Stimulated activated CD8-positive, alpha-beta memory T cell treated with anti-CD3 and anti-CD28 coated beads, Interleukin-7, amount 100 ng/mL, for 24 hours (primary cell): ENCODE measurements around the gene SLFN13.
"Not testable (repeated sequence)": the region's sequence is repeated elsewhere in the genome, so short reads cannot be mapped to it uniquely, and the experiment has no call there.

Experiments used
- DNase-seq: peaks from one replicate; pipeline ENCODE4 v3.0.0-alpha.2; 2020; ENCODE audit warnings: low read depth

Gene SLFN13, protein sequence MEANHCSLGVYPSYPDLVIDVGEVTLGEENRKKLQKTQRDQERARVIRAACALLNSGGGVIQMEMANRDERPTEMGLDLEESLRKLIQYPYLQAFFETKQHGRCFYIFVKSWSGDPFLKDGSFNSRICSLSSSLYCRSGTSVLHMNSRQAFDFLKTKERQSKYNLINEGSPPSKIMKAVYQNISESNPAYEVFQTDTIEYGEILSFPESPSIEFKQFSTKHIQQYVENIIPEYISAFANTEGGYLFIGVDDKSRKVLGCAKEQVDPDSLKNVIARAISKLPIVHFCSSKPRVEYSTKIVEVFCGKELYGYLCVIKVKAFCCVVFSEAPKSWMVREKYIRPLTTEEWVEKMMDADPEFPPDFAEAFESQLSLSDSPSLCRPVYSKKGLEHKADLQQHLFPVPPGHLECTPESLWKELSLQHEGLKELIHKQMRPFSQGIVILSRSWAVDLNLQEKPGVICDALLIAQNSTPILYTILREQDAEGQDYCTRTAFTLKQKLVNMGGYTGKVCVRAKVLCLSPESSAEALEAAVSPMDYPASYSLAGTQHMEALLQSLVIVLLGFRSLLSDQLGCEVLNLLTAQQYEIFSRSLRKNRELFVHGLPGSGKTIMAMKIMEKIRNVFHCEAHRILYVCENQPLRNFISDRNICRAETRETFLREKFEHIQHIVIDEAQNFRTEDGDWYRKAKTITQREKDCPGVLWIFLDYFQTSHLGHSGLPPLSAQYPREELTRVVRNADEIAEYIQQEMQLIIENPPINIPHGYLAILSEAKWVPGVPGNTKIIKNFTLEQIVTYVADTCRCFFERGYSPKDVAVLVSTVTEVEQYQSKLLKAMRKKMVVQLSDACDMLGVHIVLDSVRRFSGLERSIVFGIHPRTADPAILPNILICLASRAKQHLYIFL

DNA sequence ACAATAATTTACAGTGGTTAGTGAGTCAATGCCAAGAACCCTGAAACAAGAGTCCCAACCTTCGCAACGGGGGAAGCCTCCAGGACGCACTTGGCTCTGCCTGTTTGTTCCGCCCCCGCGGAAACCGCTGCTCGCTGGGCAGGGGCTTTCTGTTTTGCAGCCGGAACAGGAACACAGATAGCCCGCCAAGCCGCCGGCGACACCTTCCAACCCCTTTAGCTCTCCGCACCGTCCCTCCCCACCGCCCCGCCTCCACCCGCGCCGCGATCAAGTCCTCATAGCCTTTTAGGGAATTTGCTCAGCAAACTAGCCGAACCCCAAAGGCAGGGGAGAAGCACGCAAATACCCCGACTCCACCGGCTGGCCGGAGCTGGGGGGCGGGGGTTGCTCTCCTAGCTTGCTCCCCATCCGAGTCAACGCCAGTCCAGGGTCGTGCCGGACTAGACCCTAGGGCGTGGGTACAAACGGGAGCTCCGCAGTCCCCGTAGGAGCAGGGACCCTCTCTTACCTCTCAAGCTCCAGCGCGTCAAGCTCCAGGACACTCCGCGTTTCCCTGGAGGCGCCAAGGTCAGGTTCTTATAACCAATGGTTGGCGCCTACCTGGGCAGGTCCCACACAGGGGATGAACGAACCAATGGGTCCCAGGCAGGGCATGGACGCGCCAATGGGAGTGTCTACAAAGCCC lies at the start of gene SLFN13:
Gene SLFN13 (minus strand): TSS at position 553 of the 685 bp plus-strand sequence. CDS start 3,086 bp downstream, outside the sequence.
- DNase-seq: peak; percentile 80

DNA sequence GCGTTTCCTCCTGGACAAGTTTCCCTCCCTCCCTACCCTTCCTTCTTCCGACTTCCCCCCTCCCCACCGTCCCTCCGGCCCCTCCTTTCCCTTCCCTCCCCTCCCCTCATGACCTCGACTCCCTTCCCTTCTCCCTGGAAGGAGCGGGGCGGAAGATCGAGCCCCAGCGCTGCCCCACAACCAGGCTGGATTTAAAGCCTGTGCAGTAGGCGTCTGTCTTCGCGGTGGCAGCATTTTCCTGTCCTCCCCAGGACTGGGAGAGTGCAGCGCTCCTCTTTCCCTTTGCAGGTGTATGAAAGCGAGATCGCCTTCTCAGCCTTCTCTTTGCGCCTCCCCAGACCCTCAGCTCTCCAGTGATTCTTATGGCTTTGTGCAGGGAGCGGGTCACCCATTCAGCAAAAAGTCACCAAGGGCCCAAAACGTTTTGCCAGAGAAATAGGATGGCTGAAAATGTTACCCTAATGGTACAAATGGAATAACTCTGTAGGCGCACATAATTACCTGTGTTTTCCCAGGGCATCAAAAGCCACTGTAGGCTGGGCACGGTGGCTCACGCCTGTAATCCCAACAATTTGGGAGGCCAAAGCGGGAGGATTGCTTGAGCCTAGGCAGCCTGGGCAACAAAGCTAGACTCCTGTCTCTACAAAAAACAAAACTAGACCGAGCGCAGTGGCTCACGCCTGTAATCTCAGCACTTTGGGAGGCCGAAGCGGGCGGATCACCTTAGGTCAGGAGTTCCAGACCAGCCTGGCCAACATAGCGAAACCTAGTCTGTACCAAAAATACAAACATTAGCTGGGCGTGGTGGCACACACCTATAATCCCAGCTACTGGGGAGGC lies 48.1 kb upstream of the SLFN13 start:
- no peak for DNase-seq

DNA sequence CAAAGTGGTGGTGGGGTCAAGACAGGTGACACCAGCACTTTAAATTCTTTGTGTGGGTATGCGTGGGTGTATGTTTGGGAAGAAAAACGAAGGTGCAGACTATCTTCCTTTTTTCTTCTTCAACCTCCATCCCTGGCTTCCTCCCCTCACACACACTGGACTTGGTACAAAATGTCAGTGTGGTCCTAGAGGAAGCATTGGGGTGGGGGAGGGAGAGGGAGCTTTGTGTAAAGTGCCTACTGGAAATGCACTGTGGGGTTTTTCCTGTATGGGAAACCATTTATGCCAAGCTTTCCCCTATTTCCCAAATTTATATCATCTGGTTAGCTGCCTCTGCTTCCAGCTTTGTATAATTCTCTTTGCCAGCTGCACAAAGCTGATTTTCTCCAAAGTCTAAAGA lies 44.5 kb upstream of the SLFN13 start:
- no peak for DNase-seq

DNA sequence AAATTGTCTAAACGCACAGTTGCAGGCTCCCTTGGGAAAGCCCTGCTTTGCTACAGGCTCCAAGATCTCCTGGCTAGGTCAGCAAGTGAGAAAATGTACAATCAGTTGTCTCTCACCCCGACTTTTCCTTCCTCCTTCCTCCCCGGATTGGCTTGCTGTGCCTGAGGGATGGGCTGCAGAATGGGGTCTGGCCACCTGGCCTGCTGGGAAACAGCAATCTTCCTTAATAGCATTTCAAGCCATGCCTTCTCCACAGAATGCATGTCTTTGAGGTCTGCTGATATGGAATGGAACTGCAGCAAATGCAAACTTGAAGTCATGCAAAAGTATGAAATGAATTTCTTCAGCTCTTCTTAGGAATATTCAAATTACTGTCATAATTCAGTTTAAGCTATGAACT lies 42.9 kb upstream of the SLFN13 start:
- DNase-seq: no peak

DNA sequence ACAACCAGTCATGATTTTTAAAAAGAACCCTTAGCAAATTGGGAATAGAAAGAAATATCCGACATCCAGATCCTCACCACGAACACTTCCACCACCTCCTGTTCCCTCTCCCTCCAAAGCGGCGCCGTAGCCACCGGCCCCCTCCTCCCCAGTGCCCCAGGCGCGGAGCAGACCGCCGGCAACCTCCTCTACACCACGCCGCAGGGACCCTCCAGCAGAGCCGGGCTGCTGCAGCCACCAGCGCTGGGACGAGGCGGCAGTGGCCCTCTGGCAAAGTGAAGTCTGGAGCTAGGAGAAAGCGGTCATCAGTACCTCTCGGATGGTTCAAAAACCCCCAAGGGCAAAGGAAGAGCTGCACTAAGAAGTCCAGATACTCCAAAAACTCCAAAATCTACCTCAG lies 41.4 kb upstream of the SLFN13 start:
- DNase-seq: no peak

DNA sequence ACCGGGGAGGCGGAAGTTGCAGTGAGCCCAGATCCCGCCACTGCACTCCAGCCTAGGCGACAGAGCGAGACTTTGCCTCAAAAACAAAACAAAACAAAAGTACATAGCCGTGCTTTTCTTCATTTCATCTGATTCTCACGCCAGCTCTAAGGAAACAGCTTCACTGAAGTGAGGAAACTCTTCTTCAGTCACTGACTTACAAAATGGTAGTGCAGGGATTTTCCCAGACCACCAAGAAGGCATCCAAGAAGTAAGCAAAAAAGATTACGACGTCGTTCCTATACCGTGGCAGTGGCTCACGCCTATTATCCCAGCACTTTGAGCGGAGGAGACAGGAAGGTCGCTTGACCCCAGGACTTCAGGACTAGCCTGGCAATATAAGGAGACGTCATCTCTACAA lies 40.4 kb upstream of the SLFN13 start:
- no peak for DNase-seq

DNA sequence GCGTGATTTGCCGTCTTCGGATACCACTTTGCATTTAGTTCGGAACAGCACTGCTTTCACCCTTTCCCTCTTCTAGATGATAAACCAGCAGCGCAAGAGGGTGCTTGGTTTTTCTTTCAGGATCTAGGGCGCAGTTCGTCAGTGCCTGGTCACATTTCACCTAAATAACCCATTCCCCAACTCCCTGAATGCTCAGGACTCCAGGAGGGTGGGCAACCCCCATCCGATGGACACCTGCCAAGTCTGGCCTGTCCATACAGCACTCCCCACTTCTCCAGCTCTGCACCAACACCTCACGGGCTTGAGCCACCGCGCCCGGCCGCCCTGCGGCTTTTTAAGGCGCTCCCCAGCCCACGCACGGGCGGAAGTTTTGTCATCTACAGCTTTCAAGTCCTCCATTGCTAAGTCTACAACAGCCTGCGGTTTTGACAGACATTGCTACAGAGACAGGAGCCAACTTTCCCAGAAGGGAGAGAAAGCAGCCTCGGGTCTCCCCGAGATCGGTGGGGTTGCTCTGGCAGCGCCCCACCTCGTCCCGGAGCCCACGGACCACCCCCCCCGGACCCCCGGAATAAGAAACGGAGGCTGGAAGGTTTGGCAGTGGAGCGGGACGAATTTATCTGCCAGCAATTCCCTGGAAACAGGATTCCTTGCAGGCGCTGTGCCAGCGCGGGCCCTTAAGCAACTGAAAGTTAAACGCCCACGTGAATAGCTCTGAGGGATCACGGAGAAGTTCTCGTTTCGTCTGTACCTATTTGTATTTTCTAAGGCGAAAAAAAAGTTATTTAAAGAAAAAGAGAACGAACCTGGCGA lies 38.6 kb upstream of the SLFN13 start:
- DNase-seq: peak; percentile 71

DNA sequence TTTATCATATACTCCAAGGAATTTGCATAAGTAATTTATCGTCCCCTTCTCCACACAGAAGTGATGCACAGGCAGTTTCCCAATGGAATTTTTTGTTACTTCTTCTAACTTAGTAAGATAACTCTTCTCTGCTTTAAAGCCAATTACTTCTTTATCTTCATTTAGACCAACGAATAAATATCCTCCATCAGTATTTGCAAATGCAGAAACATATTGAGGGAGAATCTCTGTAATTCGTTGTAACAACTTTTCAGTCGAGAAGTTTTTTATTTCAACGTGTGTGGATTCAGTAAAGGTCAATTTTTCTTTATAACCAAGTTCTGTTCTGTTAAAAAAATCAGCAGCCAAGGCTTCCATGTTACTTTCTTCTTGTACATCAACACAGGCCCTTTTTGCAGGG lies 30.7 kb upstream of the SLFN13 start:
- no peak for DNase-seq

DNA sequence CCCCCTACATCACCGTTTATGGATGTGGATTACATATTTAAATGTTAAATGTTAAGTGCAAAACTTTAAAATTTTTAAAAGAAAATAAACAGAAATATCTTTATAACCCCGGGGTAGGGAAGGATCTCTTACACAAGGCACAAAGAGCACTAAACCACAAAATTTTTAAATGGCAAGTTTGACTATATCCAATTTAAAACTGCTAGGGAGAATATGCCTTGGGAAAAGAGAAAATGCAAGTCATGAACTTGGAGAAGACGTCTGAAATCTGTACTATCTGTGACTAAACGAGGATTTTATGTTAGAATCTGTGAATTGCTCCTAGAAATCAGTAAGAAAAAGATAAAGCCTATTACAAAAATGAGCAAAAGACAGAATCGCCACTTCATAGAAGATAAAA lies 28.7 kb upstream of the SLFN13 start:
- DNase-seq: no peak

DNA sequence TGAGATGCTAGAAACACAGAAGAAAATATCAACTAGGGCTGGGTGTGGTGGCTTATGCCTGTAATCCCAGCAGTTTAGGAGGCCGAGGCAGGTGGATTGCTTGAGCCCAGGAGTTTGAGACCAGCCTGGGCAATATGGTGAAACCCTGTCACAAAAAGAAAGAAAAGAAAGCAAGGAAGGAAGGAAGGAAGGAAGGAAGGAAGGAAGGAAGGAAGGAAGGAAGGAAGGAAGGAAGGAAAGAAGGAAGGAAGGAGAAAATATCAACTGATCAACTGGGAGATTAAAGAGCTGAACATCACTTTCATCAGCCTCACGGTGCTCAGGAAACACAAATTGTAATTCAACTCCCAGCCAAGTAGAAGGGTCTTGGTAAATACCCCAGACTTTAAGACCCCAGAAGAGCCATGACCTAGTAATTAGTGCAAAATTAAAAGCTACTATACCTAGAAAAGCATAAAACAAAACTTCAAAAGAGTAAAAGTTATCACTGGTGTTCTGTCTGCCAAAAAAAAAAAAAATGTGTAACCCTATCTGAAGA lies 27.8 kb upstream of the SLFN13 start:
- no peak for DNase-seq

DNA sequence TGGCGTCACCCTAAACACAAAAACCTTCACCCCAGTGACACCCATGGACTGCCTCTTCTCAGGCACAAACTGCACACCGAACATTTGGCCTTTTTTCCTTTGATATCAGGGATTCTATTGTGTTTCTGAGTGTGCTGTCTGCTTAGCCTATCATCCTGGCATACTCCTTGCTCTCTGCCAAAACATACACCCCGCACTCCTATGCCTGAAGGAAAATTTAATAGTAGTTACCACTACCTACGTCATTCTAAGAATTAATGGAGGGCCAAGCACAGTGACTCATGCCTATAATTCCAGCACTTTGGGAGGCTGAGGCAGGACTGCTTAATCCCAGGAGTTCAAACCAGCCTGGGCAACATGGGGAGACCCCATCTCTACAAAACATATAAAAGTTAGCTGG lies 19.9 kb upstream of the SLFN13 start:
- DNase-seq: no peak

DNA sequence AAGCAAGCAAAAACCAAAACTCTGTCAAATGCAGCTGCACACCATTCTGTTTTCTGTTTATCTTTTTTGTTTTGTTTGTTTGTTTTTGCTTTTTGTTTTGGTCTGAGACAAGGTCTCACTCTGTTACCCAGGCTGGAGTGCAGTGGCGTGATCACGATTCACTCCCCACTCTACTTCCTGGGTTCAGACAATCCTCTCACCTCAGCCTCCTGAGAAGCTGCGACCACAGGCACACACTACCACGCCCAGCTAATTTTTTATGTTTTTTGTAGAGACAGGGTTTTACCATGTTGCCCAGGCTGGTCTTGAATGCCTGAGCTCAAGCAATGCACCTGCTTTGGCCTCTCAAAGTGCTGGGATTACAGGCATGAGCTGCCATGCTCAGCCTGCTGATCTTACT lies 19.3 kb upstream of the SLFN13 start:
- no peak for DNase-seq

DNA sequence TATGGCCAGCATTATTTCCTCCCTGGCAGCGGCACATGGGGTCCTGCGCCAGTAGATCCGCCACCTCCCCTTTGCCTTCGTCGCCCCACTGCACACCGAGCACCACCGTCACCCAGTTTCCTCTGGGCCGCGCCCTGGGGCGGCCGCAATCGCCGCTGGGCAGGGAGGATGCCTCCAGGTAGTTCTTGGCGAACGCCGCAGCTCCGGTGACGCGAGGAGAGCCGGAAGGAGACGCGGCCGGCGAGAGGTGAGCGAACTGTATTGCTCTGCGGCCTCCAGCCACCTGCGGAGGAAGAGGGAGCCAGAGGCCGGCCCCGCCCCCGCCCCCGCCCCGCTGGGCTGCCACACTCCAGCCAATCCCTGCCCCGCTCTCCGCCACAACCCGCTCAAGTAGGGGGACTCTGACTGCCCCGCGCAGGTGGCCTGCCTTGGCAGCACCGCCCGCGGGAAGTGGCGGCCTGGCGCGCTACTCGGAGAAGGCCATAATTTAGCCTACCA lies 11.8 kb upstream of the SLFN13 start:
- peak; percentile 20 for DNase-seq

DNA sequence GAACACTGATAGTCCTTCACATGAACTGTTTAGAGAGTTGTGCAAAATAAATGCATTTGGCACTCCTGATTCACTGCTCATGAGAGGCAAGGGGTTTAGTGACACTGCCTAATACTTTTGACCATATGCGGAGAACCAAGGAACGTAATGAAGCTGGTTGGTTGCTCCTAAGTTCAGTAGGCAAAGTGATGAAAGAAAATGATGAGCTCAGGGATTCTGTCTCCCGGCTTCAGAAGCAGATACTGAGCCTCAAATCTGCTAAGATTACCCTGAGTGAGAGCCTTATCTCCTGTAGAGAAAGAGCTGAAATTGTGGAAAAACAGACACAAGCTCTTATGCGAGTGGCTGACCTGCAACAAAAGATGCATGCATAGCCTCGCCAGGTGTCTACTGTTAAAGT lies 5.5 kb upstream of the SLFN13 start:
- not testable (repeated sequence) for DNase-seq

DNA sequence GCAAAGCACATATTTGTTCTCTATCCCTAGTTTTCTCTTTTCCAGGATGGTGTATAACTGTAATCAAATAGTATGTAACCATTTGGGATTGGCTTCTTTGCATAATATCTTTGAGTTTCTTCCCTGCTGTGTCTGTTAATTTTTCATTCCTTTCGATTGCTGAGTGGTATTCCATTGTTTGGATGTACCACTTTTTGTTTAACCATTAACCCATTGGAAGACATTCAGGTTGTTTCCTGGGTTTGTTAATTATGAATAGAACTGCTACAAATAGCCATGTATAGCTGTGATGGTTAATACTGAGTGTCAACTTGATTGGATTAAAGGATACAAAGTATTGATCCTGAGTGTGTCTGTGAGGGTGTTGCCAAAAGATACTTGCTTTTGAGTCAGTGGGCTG lies 4.6 kb upstream of the SLFN13 start:
- no peak for DNase-seq

DNA sequence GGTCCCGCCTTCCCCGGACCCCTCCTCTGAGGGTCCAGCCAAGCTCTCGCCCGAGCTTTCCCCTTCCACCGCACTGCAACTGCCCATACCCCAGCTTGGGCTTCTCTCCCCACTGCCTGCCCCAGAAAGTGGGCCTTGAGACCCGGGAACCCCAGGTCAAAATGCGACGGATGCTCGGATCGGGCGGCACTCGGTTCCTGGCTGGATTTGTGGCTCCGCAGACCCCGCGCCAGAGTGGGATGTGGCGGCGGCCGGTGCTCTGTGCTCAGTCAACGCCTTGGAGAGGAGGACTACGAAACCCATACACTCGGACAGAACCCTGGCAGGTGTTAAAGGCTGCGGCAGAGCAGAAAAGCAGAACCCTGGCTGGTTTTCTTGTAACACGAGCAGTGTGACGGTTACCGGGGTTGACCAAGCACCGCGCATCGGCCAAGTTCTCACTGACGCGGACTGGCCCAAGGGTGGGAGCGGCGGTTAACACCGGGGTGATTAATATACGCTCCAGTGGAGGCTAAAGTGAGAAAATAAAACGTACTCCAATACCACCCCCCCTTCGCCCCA lies 885 bp upstream of the SLFN13 start:
- DNase-seq: no peak

DNA sequence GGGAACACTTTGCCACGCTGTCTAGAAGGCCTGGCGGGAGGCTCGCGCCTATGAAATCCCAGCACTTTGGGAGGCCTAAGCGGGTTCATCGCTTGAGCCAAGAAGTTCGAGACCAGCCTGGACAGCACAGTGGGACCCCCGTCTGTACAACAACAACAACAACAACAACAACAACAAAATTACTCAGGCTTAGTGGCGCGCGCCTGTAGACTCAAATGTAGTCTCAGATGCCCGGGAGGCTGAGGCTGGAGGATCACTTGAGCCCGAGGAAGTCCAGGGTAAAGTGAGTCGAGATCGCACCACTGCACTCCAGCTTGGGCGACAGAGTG lies 297 bp upstream of the SLFN13 start:
- no peak for DNase-seq

DNA sequence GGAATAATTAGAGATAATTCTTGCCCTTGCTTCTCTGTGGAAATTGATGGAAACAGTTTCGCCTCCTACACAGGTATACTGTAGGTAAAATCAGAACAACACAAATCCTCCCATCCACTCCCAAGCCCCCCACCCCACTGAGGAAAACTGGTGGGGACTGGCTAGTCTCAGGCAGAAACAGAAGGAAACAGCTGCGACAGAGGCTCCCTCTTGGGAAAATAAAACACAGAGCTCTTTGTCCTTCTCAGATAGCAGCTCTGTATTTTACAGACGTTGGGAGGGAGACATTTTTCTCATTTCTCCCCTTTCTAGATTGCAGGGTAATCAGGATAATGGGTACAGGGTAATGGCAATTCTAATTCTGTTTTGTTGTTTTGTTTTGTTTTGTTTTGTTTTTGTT lies 1.1 kb downstream of the SLFN13 start:
- no peak for DNase-seq

DNA sequence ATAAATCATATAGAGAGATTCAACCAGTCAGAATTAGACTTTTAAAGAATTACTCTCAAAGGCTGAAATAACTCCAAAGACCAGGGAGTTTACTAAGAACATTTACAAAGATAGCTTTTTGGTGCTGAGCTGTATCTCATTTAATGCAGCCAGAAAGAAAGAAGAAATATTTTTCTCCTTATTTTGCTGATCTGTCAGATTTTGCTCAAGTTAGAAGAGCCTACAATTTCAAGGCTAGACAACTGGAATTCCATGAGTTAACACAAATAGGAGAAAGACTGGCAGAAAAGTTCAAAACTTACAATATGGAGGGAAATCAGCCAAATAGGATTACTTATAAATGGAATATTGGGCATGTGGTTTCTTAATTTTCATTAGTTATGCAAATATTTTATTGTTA lies 10.1 kb downstream of the SLFN13 start:
- no peak for DNase-seq
